HG03064 (cell line): ENCODE results near the gene HTR1B.

ENCODE experiments used
- ATAC-seq: cut with Tn5 transposase; IDR thresholded peaks from one replicate; pipeline ENCODE4 v1.9.1; 2021; ENCODE audit warnings: low read depth; ENCODE audit not compliant: unreplicated experiment

HTR1B gene

GRCh38 chr6:77456531-77457248, 6.6 kb downstream of the HTR1B start:
- no peak for ATAC-seq

GRCh38 chr6:77455271-77455670, 8.0 kb downstream of the HTR1B start:
- no peak for ATAC-seq

GRCh38 chr6:77454386-77454785, 8.9 kb downstream of the HTR1B start:
- ATAC-seq: no peak

- ATAC-seq: no peak
Observed at GRCh38 chr6:77451466-77451865, 11.8 kb downstream of the HTR1B start.

GRCh38 chr6:77450924-77451323, 12.4 kb downstream of the HTR1B start:
- ATAC-seq: no peak

- ATAC-seq: no peak
Observed at GRCh38 chr6:77448546-77448945, 14.7 kb downstream of the HTR1B start.

GRCh38 chr6:77447254-77447653, 16.0 kb downstream of the HTR1B start:
- ATAC-seq: no peak

GRCh38 chr6:77446249-77446648, 17.0 kb downstream of the HTR1B start:
- ATAC-seq: no peak

GRCh38 chr6:77445214-77445613, 18.1 kb downstream of the HTR1B start:
- ATAC-seq: no peak

GRCh38 chr6:77440206-77440976, 22.9 kb downstream of the HTR1B start:
- no peak for ATAC-seq

- ATAC-seq: no peak
Observed at GRCh38 chr6:77433888-77434287, 29.4 kb downstream of the HTR1B start.

GRCh38 chr6:77430504-77430903, 32.8 kb downstream of the HTR1B start:
- ATAC-seq: no peak

GRCh38 chr6:77425671-77426070, 37.6 kb downstream of the HTR1B start:
- ATAC-seq: no peak

GRCh38 chr6:77425216-77425615, 38.1 kb downstream of the HTR1B start:
- no peak for ATAC-seq

GRCh38 chr6:77424761-77425160, 38.5 kb downstream of the HTR1B start:
- ATAC-seq: no peak

- ATAC-seq: no peak
Observed at GRCh38 chr6:77416839-77417238, 46.5 kb downstream of the HTR1B start.

GRCh38 chr6:77415706-77416105, 47.6 kb downstream of the HTR1B start:
- peak; percentile 68 for ATAC-seq
